ENCODE measurements around the gene LBH. TPM values are rescaled to one million over a fixed set of nuclear protein-coding genes. Genes with fewer than 3 reads are reported as not detected.
A peak's percentile ranks its signal among the peaks of the same experiment; 100 is the strongest.

The LBH gene
- total RNA-seq, 2 experiments from 2014 or later: 127 to 130 TPM

- CTCF ChIA-PET: interaction anchor here (1.1 to 2.4 kb wide), 8 partner anchors 10 to 423 kb away, joined by 3 to 8 read pairs (median 4); no protein-coding TSS in a partner anchor
- peak overlapping the region; percentile 1 for H3K4me3 Mint-ChIP-seq
- ATAC-seq (peak; percentile 63), DNase-seq (no peak)
- H3K36me3 Mint-ChIP-seq (ENCODE audit: low read depth): no peaks in the 10 kb centered on the region
- no peaks in the 10 kb centered on the region for H3K27me3 Mint-ChIP-seq
- H3K27ac Mint-ChIP-seq: peak overlapping the region; percentile 75
- POLR2A ChIA-PET: interaction anchor here (0.9 to 2.4 kb wide), 2 partner anchors 14 to 42 kb away, joined by 3 to 9 read pairs; no protein-coding TSS in a partner anchor
- no peak for TF ChIP-seq CTCF (IDR thresholded peaks at IDR 0.05)
- peaks cover 39% of the 10 kb centered on the region for H3K4me1 Mint-ChIP-seq (ENCODE audit: low read depth)
- no peaks in the 10 kb centered on the region for H3K9me3 Mint-ChIP-seq
- intact Hi-C loops (cut with micrococcal nuclease): no loop called here
Observed at GRCh38 chr2:30287857-30288513, 56.7 kb downstream of the LBH start.

- no peak overlapping the region for H3K4me3 Mint-ChIP-seq
- ChIA-PET POLR2A (no interaction called here), CTCF (interaction anchor here (1.1 to 2.0 kb wide), 3 partner anchors 9 to 49 kb away, joined by 3 to 6 read pairs (median 4); no protein-coding TSS in a partner anchor)
- intact Hi-C loops (cut with micrococcal nuclease): no loop called here
- no peak overlapping the region for H3K27ac Mint-ChIP-seq
- H3K4me1 Mint-ChIP-seq (ENCODE audit: low read depth): peaks cover 44% of the 10 kb centered on the region
- no peaks in the 10 kb centered on the region for H3K27me3 Mint-ChIP-seq
- DNase-seq (no peak), ATAC-seq (no peak)
- no peak for TF ChIP-seq CTCF (IDR thresholded peaks at IDR 0.05)
- H3K9me3 Mint-ChIP-seq: no peaks in the 10 kb centered on the region
- H3K36me3 Mint-ChIP-seq (ENCODE audit: low read depth): no peaks in the 10 kb centered on the region
Observed at GRCh38 chr2:30288561-30288960, 57.2 kb downstream of the LBH start.

- Mint-ChIP-seq H3K36me3 (ENCODE audit: low read depth) (no peaks in the 10 kb centered on the region), H3K4me1 (ENCODE audit: low read depth) (peaks cover 36% of the 10 kb centered on the region), H3K27me3 (no peaks in the 10 kb centered on the region), H3K9me3 (peaks cover 5% of the 10 kb centered on the region), H3K27ac (peak overlapping the region; percentile 55), H3K4me3 (no peak overlapping the region)
- CTCF ChIA-PET: interaction anchor here (1.1 to 1.7 kb wide), 3 partner anchors 123 to 418 kb away, joined by 3 to 7 read pairs (median 5); no protein-coding TSS in a partner anchor
- ATAC-seq (peak; percentile 81), DNase-seq (peak; percentile 55)
- no peak for TF ChIP-seq CTCF (IDR thresholded peaks at IDR 0.05)
- POLR2A ChIA-PET: interaction anchor here (0.6 to 2.2 kb wide), 3 partner anchors 19 to 27 kb away, joined by 3 to 6 read pairs (median 3); no protein-coding TSS in a partner anchor
- intact Hi-C loops (cut with micrococcal nuclease): no loop called here
Observed at GRCh38 chr2:30293303-30293921, 62.1 kb downstream of the LBH start.

GRCh38 chr2:30294133-30294532 is 62.8 kb downstream of the LBH start:
- H3K36me3 Mint-ChIP-seq (ENCODE audit: low read depth): no peaks in the 10 kb centered on the region
- H3K4me3 Mint-ChIP-seq: no peak overlapping the region
- CTCF ChIA-PET: interaction anchor here (1.1 to 1.7 kb wide), 3 partner anchors 122 to 417 kb away, joined by 3 to 7 read pairs (median 5); no protein-coding TSS in a partner anchor
- intact Hi-C loops (cut with micrococcal nuclease): no loop called here
- H3K27ac Mint-ChIP-seq: peak overlapping the region; percentile 55
- DNase-seq (peak; percentile 35), ATAC-seq (no peak)
- no peaks in the 10 kb centered on the region for H3K27me3 Mint-ChIP-seq
- TF ChIP-seq CTCF (IDR thresholded peaks at IDR 0.05): no peak
- peaks cover 34% of the 10 kb centered on the region for H3K4me1 Mint-ChIP-seq (ENCODE audit: low read depth)
- peaks cover 5% of the 10 kb centered on the region for H3K9me3 Mint-ChIP-seq
- POLR2A ChIA-PET: interaction anchor here (0.6 to 2.2 kb wide), 4 partner anchors 18 to 28 kb away, joined by 3 to 6 read pairs (median 3); no protein-coding TSS in a partner anchor

- DNase-seq (no peak), ATAC-seq (no peak)
- H3K36me3 Mint-ChIP-seq (ENCODE audit: low read depth): no peaks in the 10 kb centered on the region
- no peak overlapping the region for H3K4me3 Mint-ChIP-seq
- no peaks in the 10 kb centered on the region for H3K27me3 Mint-ChIP-seq
- intact Hi-C loops (cut with micrococcal nuclease): no loop called here
- H3K4me1 Mint-ChIP-seq (ENCODE audit: low read depth): peaks cover 32% of the 10 kb centered on the region
- TF ChIP-seq CTCF (IDR thresholded peaks at IDR 0.05): no peak
- ChIA-PET CTCF (no interaction called here), POLR2A (interaction anchor here (0.7 kb wide), 2 partner anchors 10 to 23 kb away, joined by 3 read pairs; no protein-coding TSS in a partner anchor)
- peaks cover 5% of the 10 kb centered on the region for H3K9me3 Mint-ChIP-seq
- H3K27ac Mint-ChIP-seq: no peak overlapping the region
Observed at GRCh38 chr2:30296496-30296895, 65.2 kb downstream of the LBH start.
